Duodenal mucosa (tissue), 2 donors: ENCODE results near the gene EML6.

Experiments used
- H3K27ac ChIP-seq: one replicate; pipeline ENCODE4 v1.7.0; 2013; ENCODE audit warnings: low read depth, low read length
- H3K27me3 ChIP-seq, 2 donors: one replicate each; pipeline ENCODE4 v1.7.0; 2013; ENCODE audit warnings: low read length in 2 of 2, control low read depth in 1 of 2; ENCODE audit not compliant: insufficient read depth in 2 of 2, control insufficient read depth in 1 of 2
- H3K36me3 ChIP-seq, 2 donors: one replicate each; pipeline ENCODE4 v1.7.0; 2013; ENCODE audit warnings: low read length in 2 of 2, control low read depth in 1 of 2; ENCODE audit not compliant: insufficient read depth in 2 of 2, control insufficient read depth in 1 of 2
- H3K4me1 ChIP-seq, 2 donors: one replicate each; pipeline ENCODE4 v1.7.0; 2013; ENCODE audit warnings: low read length in 2 of 2, control low read depth in 1 of 2; ENCODE audit not compliant: insufficient read depth in 2 of 2, control insufficient read depth in 1 of 2
- H3K4me3 ChIP-seq, 2 donors: one replicate each; pipeline ENCODE4 v1.7.0; 2013; ENCODE audit warnings: low read length in 2 of 2, low read depth in 1 of 2
- H3K9ac ChIP-seq, 2 donors: one replicate each; pipeline ENCODE4 v1.7.0; 2013; ENCODE audit warnings: low read length in 2 of 2, low read depth in 1 of 2
- H3K9me3 ChIP-seq, 2 donors: one replicate each; pipeline ENCODE4 v1.7.0; 2013; ENCODE audit warnings: low read length in 2 of 2, control low read depth in 1 of 2; ENCODE audit not compliant: control insufficient read depth in 1 of 2

The EML6 gene

DNA sequence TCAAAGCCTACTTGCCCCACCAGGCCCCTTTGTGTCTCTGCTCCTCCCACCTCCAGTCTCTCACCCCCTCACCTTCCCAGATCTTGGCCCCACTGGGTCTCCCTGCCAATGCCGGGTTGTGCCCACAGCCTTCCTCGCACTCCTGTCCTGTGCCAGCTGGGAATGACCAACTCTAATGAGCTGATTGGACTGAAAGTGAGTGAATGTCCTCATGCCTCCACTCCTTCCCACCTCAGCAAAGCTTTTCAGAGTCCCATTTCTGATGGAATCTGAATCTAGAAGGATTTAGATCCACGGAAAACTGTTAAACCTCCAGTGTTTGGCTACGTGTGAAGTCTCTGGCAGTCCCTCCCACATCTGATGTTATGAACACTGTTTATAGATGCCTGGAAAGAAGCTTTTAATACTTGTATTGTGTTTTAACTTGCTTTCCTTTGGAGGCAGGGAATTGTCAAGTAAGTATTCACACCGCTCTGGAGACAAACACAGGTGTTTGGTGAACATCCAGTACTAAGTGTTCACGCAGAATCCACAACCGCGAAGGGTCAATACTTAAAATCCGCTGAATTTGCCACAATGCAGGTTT lies 222.9 kb downstream of the EML6 start:
- H3K9me3 ChIP-seq, result no peaks in the 10 kb centered on the region
- no peaks in the 10 kb centered on the region for H3K36me3 ChIP-seq
- no peak overlapping the region for H3K9ac ChIP-seq
- no peaks in the 10 kb centered on the region for H3K27me3 ChIP-seq
- H3K4me3 ChIP-seq, result no peak overlapping the region
- H3K4me1 ChIP-seq, result no peaks in the 10 kb centered on the region
- H3K27ac ChIP-seq, result no peak overlapping the region

GRCh38 chr2:54947136-54947535 lies 223.7 kb downstream of the EML6 start:
- Histone ChIP-seq H3K4me1 (no peaks in the 10 kb centered on the region), H3K9ac (no peak overlapping the region), H3K27ac (no peak overlapping the region)

GRCh38 chr2:54947646-54948045 lies 224.2 kb downstream of the EML6 start:
- H3K4me1 ChIP-seq, result no peaks in the 10 kb centered on the region
- H3K9ac ChIP-seq, result no peak overlapping the region
- no peak overlapping the region for H3K4me3 ChIP-seq
- H3K27ac ChIP-seq, result no peak overlapping the region
- no peaks in the 10 kb centered on the region for H3K36me3 ChIP-seq
- H3K27me3 ChIP-seq, result no peaks in the 10 kb centered on the region
- H3K9me3 ChIP-seq, result no peaks in the 10 kb centered on the region

More at GRCh38 chr2:54947136-54947535, 223.7 kb downstream of the EML6 start:
- H3K9me3 ChIP-seq, result no peaks in the 10 kb centered on the region
- H3K36me3 ChIP-seq, result no peaks in the 10 kb centered on the region
- H3K27me3 ChIP-seq, result no peaks in the 10 kb centered on the region
- no peak overlapping the region for H3K4me3 ChIP-seq

DNA sequence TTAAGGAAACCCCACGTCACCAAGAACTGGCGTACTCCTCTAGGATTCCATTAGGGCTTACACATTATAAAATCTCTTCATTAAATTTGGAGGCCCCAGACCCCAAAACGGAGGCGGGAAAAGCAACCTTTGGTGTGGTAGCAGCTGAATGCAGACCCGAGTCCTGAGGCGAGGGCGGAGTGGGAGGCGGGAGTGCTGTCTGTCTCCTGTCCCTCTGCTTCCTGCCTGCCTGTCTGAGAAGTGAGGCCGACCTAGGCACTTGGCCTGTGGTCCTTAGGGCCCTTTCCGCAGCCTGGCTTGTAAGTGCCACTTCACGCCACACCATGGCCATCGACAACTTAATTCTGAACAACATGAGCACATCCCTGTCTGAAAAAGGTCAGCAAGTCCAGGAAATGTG lies 224.7 kb downstream of the EML6 start:
- no peaks in the 10 kb centered on the region for H3K27me3 ChIP-seq
- H3K9me3 ChIP-seq, result no peaks in the 10 kb centered on the region
- no peak overlapping the region for H3K27ac ChIP-seq
- H3K9ac ChIP-seq, result no peak overlapping the region
- no peaks in the 10 kb centered on the region for H3K36me3 ChIP-seq
- no peak overlapping the region for H3K4me3 ChIP-seq
- H3K4me1 ChIP-seq, result no peaks in the 10 kb centered on the region

DNA sequence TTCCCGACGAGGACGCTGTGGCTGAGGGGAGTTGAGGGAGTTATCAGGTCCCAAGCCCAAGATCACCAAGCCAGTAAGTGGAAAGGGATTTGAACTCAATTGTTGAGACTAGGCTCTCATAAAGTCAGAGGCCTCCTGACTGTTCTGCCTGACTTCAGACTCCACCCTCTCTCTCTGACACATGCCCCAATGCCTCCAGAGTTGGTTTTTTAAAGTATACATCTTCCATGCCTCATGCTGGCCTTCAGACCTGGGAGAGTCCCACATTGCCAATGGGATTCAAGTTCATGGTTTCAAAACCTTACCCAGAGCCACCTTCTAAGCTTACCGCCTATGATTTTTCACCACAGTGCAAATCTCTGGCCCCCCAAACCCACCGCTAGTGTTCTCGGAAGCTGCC lies 226.0 kb downstream of the EML6 start:
- Histone ChIP-seq H3K9me3 (no peaks in the 10 kb centered on the region), H3K4me1 (no peaks in the 10 kb centered on the region), H3K4me3 (no peak overlapping the region), H3K36me3 (no peaks in the 10 kb centered on the region), H3K9ac (no peak overlapping the region), H3K27ac (no peak overlapping the region), H3K27me3 (no peaks in the 10 kb centered on the region)

- H3K4me3 ChIP-seq, result no peak overlapping the region
- H3K27ac ChIP-seq, result no peak overlapping the region
- H3K27me3 ChIP-seq, result no peaks in the 10 kb centered on the region
- H3K9me3 ChIP-seq, result no peaks in the 10 kb centered on the region
- no peaks in the 10 kb centered on the region for H3K4me1 ChIP-seq
- no peaks in the 10 kb centered on the region for H3K36me3 ChIP-seq
- no peak overlapping the region for H3K9ac ChIP-seq
Observed at GRCh38 chr2:54950811-54951210, 227.3 kb downstream of the EML6 start.

DNA sequence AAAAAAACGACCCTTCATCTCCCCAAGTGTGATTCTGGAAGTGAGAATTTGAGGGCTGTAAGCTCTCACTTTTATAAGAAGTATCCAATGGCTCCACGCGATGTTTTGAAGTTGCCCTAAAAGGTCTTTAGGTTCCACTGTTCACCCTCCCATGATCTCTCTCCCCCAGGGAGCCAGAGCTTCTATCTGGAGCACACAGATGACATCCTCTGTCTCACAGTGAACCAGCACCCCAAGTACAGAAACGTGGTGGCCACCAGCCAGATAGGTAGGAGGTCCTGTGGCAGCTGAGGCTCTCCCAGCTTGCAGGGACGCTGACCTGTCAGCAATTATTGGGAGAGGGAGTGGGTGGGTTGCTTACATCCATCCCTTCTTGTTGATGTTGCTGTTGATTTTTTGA lies 229.0 kb downstream of the EML6 start:
- Histone ChIP-seq H3K4me1 (no peaks in the 10 kb centered on the region), H3K36me3 (no peaks in the 10 kb centered on the region), H3K4me3 (no peak overlapping the region), H3K9me3 (no peaks in the 10 kb centered on the region), H3K27ac (no peak overlapping the region), H3K27me3 (no peaks in the 10 kb centered on the region), H3K9ac (no peak overlapping the region)

DNA sequence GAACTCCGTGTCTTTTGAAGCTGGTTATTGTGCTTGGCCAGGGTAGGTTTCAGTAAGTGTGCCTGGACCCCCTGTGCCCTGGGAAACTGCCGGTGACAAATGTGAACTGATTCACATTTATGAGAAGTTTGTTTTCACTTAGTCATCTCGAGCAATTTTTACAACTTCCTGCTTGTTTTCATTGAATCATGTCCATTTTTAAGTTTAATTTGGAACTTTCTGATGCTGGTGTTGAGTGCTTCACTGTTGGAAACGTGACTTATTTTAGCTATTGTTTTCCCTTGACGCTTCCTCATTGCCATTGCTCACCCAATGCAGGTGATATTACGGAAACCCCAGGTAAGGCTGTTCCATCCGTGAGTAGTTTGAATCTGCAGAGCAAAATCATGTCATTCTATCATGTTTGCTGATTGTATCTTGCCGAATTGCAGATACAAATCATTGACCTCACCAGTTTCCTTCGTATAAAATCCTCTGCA lies 229.6 kb downstream of the EML6 start:
- Histone ChIP-seq H3K36me3 (no peaks in the 10 kb centered on the region), H3K27me3 (no peaks in the 10 kb centered on the region), H3K27ac (no peak overlapping the region), H3K9ac (no peak overlapping the region), H3K4me1 (no peaks in the 10 kb centered on the region), H3K9me3 (no peaks in the 10 kb centered on the region), H3K4me3 (no peak overlapping the region)

DNA sequence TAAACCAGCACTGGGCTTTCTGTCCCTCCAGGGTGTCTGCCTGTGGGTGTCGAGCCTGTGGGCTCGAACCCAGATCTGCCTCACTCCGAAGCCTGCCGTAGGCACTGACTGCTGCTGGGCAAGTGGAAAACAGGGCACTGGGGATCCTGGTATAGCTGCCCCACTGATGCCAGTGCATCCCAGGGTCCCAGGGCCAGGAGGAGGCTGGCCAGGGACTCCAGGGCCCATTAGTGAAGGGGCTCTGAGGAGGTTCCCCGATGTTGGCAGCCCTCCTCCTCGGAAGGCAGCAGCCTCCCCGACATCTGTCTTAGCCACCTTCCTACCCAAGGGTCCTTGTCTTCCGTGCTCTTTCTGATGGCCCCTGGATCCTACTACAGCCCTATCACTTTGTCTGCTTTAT lies 230.7 kb downstream of the EML6 start:
- Histone ChIP-seq H3K4me1 (no peaks in the 10 kb centered on the region), H3K9me3 (no peaks in the 10 kb centered on the region), H3K27ac (no peak overlapping the region), H3K27me3 (no peaks in the 10 kb centered on the region), H3K36me3 (no peaks in the 10 kb centered on the region), H3K9ac (no peak overlapping the region), H3K4me3 (no peak overlapping the region)

DNA sequence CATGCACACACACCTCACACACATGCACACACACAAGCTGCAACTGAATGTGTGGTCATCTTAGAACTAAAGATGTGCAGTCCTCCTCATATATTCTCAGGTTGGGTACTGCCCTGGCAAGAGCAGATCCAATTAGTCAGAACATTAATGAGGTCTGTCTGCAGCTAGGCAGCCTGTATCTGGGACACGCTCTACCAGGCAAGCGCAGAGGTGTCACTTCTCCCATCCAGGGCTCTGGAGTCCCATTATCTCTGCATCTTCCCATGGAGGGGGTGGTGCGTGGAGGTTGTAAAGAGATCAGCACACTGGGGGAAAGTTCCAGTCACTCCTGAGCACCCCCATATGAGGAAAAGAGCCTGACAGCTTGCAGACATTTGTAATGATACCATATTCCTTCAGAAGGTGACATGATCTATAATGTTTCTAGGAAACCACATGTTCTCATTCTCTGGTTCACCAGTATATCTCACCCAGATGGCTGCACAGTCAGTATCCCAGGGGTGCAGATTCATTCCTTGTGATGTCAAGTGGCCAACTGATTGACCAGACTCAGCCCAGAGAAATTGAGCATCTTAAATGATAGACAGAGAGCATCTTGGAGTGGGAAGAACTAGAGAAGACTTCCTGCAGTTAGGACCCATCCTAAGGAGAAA lies 231.4 kb downstream of the EML6 start:
- H3K9ac ChIP-seq, result no peak overlapping the region
- H3K27me3 ChIP-seq, result no peaks in the 10 kb centered on the region
- no peaks in the 10 kb centered on the region for H3K36me3 ChIP-seq
- no peaks in the 10 kb centered on the region for H3K4me1 ChIP-seq
- no peaks in the 10 kb centered on the region for H3K9me3 ChIP-seq
- no peak overlapping the region for H3K4me3 ChIP-seq
- H3K27ac ChIP-seq, result no peak overlapping the region
